Right lobe of liver (tissue), 4 donors: ENCODE measurements around the gene POMT2.

Experiments used
- POLR2A ChIP-seq: fragments of 450-650 bp; IDR thresholded peaks from one replicate; pipeline ENCODE4 v1.6.1; 2017; ENCODE audit warnings: antibody characterized with exemption, mild to moderate bottlenecking
- TF ChIP-seq, protein P1 (sequence below), 4 donors: fragments of 200-600 bp in 3 of 4; fragments of 450-650 bp in 1 of 4; IDR thresholded peaks; one replicate each; pipeline versions ENCODE4 v1.5.1 to v1.8.0; 2016 to 2022; ENCODE audit warnings: antibody characterized with exemption in 4 of 4, mild to moderate bottlenecking in 2 of 4
- donor health status: DM: no; HTN: no; CAD: no.
- donor health status: DM: no; HTN: no; CAD: no.
- donor health status: DM: no; HTN: yes; CAD: no.

DNA sequence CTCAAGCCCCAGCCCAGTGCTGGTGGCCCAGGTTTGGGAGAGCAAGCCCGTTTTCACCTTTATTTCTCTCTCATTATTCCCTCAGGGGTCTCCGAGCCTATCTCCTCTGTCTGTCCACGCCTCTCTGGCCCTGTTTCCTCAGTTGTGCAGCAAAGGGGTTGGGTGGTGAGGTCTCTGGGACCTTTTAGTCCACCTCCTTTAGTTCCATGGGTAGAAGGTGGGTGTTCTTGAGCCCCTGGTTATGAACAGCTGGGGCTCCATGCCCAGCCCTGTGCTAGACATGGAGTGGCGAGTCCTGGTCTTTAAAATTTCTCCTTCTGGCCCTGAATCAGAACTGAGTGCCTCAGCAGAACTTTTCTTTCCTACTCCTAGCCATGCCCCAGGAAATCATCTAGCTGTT lies 48.4 kb downstream of the POMT2 start:
- TF ChIP-seq, protein P1, sequence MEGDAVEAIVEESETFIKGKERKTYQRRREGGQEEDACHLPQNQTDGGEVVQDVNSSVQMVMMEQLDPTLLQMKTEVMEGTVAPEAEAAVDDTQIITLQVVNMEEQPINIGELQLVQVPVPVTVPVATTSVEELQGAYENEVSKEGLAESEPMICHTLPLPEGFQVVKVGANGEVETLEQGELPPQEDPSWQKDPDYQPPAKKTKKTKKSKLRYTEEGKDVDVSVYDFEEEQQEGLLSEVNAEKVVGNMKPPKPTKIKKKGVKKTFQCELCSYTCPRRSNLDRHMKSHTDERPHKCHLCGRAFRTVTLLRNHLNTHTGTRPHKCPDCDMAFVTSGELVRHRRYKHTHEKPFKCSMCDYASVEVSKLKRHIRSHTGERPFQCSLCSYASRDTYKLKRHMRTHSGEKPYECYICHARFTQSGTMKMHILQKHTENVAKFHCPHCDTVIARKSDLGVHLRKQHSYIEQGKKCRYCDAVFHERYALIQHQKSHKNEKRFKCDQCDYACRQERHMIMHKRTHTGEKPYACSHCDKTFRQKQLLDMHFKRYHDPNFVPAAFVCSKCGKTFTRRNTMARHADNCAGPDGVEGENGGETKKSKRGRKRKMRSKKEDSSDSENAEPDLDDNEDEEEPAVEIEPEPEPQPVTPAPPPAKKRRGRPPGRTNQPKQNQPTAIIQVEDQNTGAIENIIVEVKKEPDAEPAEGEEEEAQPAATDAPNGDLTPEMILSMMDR (IDR thresholded peaks at IDR 0.05), result no peak
- TF ChIP-seq POLR2A, result no peak
